ENCODE data around the gene SLC20A1. TPM values are rescaled to one million over a fixed set of nuclear protein-coding genes. Genes with fewer than 3 reads are reported as not detected.

Gene SLC20A1
- total RNA-seq, 1 experiment from 2014 or later, result 154 TPM

DNA sequence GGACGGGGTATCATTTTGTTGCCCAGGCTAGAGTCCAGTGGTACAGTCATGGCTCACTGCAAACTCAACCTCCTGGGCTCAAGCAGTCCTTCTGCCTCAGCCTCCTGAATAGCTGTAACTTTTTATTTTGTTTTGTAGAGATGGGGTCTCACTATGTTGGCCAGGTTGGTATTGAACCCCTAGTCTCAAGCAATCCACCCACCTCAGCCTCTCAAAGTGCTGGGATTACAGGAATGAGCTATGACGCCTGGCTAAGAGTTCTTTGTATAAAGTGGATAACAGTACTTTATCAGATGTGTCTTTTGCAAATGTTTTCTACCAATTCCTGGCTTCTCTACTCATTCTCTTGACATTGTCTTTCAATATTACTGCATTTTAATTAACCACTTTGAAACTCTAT, 57.9 kb downstream of the SLC20A1 start:
- H3K27ac ChIP-seq (ENCODE audit: low read depth, low read length), result no peak overlapping the region
- ChIA-PET CTCF (no interaction called here), RAD21 (ENCODE audit: low non-redundant PET in 1 of 2, low total read pairs in 2 of 2, uncharacterized antibody in 2 of 2, unreplicated experiment in 2 of 2) (no interaction called here), POLR2A (no interaction called here)
- H4K20me1 ChIP-seq (ENCODE audit: insufficient read depth), result no peaks in the 10 kb centered on the region
- no peak overlapping the region for H3K9ac ChIP-seq (ENCODE audit: low read length)
- no peak overlapping the region for H3K4me2 ChIP-seq (ENCODE audit: low read length)
- ATAC-seq, result no peak
- H3K36me3 ChIP-seq (ENCODE audit: control insufficient read depth in 1 of 2, insufficient read depth in 2 of 2, low read length in 2 of 2), result no peaks in the 10 kb centered on the region
- H3K9me2 ChIP-seq (ENCODE audit: insufficient read depth), result no peaks in the 10 kb centered on the region
- H3K4me1 ChIP-seq (ENCODE audit: control insufficient read depth in 1 of 2, insufficient read depth in 2 of 2, low read length in 2 of 2), result no peaks in the 10 kb centered on the region
- intact Hi-C loops (cut with micrococcal nuclease), result no loop called here
- H3K27me3 ChIP-seq (ENCODE audit: insufficient read depth, low read length), result no peaks in the 10 kb centered on the region
- no peak for DNase-seq (ENCODE audit: low read depth, low spot score)
- H3K79me2 ChIP-seq (ENCODE audit: insufficient read depth, low read length), result no peaks in the 10 kb centered on the region
- BruUV-seq (replicated peaks), result no TSS peak
- no peaks in the 10 kb centered on the region for H3K9me3 ChIP-seq (ENCODE audit: control insufficient read depth in 1 of 2, insufficient read depth in 1 of 2, low read depth in 1 of 2, low read length in 2 of 2)
- H2AFZ ChIP-seq (ENCODE audit: low read depth, low read length, poor library complexity, severe bottlenecking), result no peak overlapping the region
- no peak overlapping the region for H3K4me3 ChIP-seq (replicated peaks in 1 of 2; ENCODE audit: low read depth in 1 of 2, low read length in 2 of 2)
- TF ChIP-seq, protein P1, sequence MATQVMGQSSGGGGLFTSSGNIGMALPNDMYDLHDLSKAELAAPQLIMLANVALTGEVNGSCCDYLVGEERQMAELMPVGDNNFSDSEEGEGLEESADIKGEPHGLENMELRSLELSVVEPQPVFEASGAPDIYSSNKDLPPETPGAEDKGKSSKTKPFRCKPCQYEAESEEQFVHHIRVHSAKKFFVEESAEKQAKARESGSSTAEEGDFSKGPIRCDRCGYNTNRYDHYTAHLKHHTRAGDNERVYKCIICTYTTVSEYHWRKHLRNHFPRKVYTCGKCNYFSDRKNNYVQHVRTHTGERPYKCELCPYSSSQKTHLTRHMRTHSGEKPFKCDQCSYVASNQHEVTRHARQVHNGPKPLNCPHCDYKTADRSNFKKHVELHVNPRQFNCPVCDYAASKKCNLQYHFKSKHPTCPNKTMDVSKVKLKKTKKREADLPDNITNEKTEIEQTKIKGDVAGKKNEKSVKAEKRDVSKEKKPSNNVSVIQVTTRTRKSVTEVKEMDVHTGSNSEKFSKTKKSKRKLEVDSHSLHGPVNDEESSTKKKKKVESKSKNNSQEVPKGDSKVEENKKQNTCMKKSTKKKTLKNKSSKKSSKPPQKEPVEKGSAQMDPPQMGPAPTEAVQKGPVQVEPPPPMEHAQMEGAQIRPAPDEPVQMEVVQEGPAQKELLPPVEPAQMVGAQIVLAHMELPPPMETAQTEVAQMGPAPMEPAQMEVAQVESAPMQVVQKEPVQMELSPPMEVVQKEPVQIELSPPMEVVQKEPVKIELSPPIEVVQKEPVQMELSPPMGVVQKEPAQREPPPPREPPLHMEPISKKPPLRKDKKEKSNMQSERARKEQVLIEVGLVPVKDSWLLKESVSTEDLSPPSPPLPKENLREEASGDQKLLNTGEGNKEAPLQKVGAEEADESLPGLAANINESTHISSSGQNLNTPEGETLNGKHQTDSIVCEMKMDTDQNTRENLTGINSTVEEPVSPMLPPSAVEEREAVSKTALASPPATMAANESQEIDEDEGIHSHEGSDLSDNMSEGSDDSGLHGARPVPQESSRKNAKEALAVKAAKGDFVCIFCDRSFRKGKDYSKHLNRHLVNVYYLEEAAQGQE (IDR thresholded peaks at IDR 0.05; ENCODE audit: low read depth), result no peak
- TF ChIP-seq ZBTB33 (IDR thresholded peaks at IDR 0.05; ENCODE audit: extremely low read depth, insufficient replicate concordance, low read length), result no peak
- TF ChIP-seq ELF1 (IDR thresholded peaks at IDR 0.05; ENCODE audit: borderline replicate concordance, low read depth), result no peak
- no peak for TF ChIP-seq EZH2 (IDR thresholded peaks at IDR 0.05)
- TF ChIP-seq, protein P2, sequence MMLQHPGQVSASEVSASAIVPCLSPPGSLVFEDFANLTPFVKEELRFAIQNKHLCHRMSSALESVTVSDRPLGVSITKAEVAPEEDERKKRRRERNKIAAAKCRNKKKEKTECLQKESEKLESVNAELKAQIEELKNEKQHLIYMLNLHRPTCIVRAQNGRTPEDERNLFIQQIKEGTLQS (IDR thresholded peaks at IDR 0.05), result no peak
- no peak for TF ChIP-seq SIN3A (IDR thresholded peaks at IDR 0.05; ENCODE audit: low read depth)
- no peak for TF ChIP-seq POLR2AphosphoS5 (IDR thresholded peaks at IDR 0.05; ENCODE audit: low read depth, low read length)
- no peak for TF ChIP-seq SRF (IDR thresholded peaks at IDR 0.05; ENCODE audit: low read depth)
- TF ChIP-seq ZNF274 (IDR thresholded peaks at IDR 0.05; ENCODE audit: low read depth, low read length), result no peak
- TF ChIP-seq TCF7L2 (IDR thresholded peaks at IDR 0.05; ENCODE audit: borderline replicate concordance, extremely low read depth, insufficient read depth, insufficient read length), result no peak
- no peak for TF ChIP-seq EZH2phosphoT487 (IDR thresholded peaks at IDR 0.05; ENCODE audit: borderline replicate concordance)
- TF ChIP-seq SP1 (IDR thresholded peaks at IDR 0.05; ENCODE audit: low read depth), result no peak
- TF ChIP-seq MAX (IDR thresholded peaks at IDR 0.05), result no peak
- no peak for TF ChIP-seq RAD21 (IDR thresholded peaks at IDR 0.05; ENCODE audit: low read depth)
- no peak for TF ChIP-seq FOSL1 (IDR thresholded peaks at IDR 0.05; ENCODE audit: low read depth)
- TF ChIP-seq CEBPB (IDR thresholded peaks at IDR 0.05; ENCODE audit: low read depth), result no peak
- no peak for TF ChIP-seq JUND (IDR thresholded peaks at IDR 0.05)
- no peak for TF ChIP-seq ZFX (IDR thresholded peaks at IDR 0.05)
- TF ChIP-seq CBX3 (IDR thresholded peaks at IDR 0.05; ENCODE audit: low read depth), result no peak
